NCI-H1694 (cell line): ENCODE results near the gene GPRASP2.
"Not testable (repeated sequence)": the region's sequence is repeated elsewhere in the genome, so short reads cannot be mapped to it uniquely, and the experiment has no call there.

Source experiments
- DNase-seq: peaks from one replicate; lab custom pipeline; 2025; lab: John Stamatoyannopoulos, UW

GPRASP2 gene

DNA sequence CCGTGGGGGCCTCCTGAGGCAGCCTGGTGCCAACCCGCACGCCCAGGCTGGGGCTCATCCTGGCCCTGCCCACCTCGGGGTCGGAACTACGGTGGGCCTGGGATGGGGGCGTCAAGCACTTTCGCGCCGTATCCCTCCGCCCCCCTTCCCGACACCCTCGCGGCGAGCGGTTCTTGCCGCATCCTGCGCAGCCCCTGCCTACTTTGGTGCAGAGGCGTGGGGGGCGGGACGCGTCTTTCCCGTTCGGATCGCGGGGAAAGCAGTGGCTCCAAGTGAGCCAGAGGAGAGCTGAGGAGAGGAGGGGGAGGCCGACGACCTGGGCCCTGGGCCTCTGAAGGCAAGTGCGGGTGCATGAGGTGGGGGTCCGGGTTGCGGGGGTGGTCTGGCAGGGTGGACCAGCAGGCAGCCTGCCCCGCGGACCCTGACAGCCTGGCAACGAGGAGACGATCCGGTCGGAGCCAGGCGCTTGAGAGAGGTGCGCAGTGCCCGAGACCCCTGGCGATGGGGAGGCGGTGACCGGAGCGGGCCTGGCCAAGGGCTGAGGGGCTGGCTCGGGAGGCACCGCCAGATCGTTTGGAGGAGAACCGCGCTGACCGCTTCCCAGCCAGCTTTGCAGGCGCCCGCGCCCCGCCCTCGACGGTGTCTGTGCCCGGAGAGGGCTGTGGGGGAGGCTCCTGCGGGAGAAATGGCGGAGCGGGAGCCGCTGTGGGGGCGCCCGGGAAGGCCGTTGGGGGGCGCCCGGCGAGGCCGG is at the start of gene GPRASP2:
GPRASP2 (plus strand) TSS at position 233 of the 751 bp plus-strand sequence. CDS start 2,422 bp downstream, outside the sequence.
- peak; percentile 18 for DNase-seq

GRCh38 chrX:102663820-102664219 is 48.4 kb upstream of the GPRASP2 start:
- DNase-seq = not testable (repeated sequence)

GRCh38 chrX:102667034-102667433 is 45.2 kb upstream of the GPRASP2 start:
- DNase-seq = not testable (repeated sequence)

- no peak for DNase-seq
Measured at GRCh38 chrX:102669526-102669925, 42.7 kb upstream of the GPRASP2 start.

DNA sequence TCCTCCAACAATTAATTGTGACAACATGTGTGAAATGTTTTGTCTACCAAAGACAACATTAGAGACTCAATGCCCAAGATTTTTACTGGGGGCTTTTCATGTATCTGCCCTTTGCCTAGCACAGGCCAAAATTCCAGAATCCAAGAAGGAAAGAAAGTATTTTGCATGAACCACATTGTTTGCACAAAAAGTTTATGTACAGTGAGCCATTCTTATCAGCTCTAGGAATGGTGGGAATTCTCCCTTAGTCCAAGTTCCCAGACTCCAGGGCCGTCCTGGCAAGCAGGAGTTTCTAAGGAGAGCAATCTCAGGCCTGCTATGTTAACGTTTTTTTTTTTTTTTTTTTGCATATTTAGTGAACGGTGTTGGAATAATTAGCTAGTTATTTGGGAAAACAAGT is 39.4 kb upstream of the GPRASP2 start:
- DNase-seq = no peak

GRCh38 chrX:102677479-102677878 is 34.8 kb upstream of the GPRASP2 start:
- DNase-seq = not testable (repeated sequence)

- DNase-seq = peak; percentile 4
Measured at GRCh38 chrX:102684772-102685520, 27.3 kb upstream of the GPRASP2 start.

DNA sequence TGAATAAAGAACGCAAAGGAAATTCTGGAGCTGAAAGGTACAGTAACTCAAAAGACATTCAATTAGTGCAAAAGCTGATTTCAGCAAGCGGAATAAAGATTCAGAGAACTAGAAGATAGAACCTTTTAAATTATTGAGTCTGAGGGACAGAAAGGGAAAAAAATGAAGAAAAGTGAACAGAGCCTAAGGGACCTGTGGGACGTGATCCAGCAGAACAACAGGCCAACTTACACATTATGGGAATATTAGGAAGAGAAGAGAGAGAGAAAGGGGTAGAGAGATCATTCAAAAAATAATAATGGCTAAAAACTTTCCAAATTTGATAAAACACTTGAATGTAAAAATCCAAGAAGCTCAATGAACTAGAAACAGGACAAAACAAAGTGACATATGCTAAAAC is 17.5 kb upstream of the GPRASP2 start:
- no peak for DNase-seq

- DNase-seq = no peak
Measured at GRCh38 chrX:102696306-102696705, 15.9 kb upstream of the GPRASP2 start.

- peak; percentile 69 for DNase-seq
Measured at GRCh38 chrX:102697494-102697893, 14.8 kb upstream of the GPRASP2 start.

GRCh38 chrX:102708900-102709299 is 3.3 kb upstream of the GPRASP2 start:
- no peak for DNase-seq

DNA sequence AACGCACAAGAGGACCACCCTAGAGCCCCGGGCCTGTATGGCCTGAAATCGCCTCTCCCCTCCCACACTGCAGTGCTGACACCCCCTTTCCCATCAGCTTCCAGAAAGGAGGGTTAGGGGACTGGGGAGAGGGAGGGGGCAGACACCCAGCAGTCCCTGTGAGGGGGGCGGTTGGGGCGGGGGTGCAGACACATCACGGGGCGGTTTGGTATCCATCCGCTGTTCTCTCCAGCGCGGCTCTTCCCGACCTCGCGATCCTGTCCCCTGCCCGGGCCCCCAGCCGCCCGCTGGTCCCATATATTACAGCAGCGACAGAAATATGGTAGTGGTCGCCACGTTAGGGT is 404 bp upstream of the GPRASP2 start:
- no peak for DNase-seq

DNA sequence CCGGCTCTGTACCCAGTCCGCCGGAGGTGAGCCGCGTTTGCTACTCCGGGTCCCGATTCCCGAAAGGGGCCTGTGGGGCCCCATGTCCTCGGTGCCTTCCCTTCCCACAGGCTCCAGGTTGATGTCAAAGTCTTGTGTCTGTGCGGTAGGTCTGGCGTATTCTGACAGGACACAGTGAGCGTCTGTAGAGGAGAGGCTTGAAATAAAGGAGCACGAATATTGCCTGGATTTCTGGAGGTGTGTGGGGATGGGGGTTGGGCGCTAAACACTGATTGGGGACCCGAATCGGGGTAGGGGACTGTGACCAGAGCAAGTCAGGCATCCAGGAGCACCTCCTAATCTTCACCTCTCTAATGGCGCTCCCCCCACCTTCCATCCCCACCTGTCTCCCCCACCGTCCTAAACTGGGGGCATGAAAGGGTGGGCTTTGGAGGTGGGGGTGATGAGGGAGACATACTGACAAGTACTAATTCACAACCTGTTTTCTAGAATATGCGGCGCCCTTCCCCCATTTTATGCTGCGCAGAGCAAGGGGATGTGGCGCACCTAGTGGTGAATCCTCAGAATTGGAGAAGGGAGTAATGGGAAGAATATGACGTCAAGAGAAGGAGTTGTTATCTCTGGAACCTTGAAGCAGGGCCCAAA is 855 bp downstream of the GPRASP2 start:
- DNase-seq = peak; percentile 13

DNA sequence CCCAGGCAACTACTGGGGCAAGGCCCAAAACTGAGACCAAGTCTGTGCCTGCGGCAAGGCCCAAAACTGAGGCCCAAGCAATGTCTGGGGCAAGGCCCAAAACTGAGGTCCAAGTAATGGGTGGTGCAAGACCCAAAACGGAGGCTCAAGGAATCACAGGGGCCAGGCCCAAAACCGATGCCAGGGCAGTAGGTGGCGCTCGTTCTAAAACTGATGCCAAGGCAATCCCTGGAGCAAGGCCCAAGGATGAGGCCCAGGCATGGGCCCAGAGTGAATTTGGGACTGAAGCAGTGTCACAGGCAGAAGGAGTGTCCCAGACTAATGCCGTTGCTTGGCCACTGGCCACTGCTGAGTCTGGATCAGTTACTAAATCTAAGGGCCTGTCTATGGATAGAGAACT is 2.7 kb downstream of the GPRASP2 start:
- no peak for DNase-seq

GRCh38 chrX:102715967-102716366 is 3.7 kb downstream of the GPRASP2 start:
- no peak for DNase-seq

- DNase-seq = peak; percentile 66
Measured at GRCh38 chrX:102720237-102721168, 8.3 kb downstream of the GPRASP2 start, which contains the start of gene GPRASP3. TSS of gene GPRASP3 (plus strand) at chrX:102720743. CDS start at chrX:102748996, 28,253 bp downstream.

DNA sequence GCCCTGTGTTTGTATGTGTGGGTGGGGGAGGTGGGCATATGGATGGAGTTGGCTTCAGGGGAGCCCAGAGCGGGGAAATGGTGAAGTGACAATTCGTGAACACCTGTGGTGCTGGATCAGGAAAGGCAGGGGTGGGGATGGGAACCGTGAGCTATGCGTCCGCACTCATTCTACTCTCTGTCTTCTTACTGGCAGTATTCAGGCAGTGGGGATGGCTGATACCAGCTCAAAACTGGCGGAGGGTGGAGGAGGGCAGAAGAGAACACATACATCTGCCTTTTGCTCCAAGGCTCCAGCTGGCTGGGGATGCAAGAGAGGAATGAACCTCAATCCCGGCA is 8.9 kb downstream of the GPRASP2 start:
- not testable (repeated sequence) for DNase-seq

DNA sequence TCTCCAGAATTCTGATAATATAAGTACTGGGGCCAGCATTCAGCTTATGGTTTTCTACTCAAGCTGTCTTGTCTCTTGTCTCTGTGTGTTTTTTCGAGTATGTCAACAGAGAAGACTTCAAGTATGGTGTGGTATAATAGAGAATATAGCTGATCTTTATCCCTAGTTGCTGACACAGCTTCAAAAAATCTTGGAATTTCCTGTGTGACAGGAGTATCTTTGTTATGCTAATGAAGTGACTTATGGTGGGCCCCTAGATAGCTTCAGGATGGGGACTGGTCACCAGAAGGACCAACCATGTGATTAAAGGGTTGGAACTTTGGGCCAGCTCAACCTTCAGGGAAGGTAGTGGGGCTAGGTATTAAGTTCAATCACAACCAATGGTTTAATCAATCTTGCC is 11.2 kb downstream of the GPRASP2 start:
- no peak for DNase-seq

DNA sequence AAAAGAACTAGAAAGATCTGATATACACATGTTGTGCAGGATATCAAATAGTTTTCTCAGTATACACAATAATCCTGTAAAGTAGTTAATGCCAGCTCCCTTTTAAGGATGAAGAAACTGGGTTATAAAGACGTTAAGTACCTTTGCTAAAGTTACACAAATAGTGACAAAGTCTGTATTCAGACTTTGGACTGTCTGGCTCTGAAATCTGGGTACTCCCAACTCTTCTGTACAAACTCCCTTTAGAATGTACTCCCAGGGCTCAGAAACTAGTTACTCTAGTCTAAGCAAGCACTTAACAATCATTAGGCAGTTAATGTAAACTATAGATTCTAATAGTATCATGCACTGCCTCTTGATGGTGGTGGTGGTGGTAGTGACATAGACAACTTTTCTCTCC is 15.5 kb downstream of the GPRASP2 start:
- DNase-seq = no peak

DNA sequence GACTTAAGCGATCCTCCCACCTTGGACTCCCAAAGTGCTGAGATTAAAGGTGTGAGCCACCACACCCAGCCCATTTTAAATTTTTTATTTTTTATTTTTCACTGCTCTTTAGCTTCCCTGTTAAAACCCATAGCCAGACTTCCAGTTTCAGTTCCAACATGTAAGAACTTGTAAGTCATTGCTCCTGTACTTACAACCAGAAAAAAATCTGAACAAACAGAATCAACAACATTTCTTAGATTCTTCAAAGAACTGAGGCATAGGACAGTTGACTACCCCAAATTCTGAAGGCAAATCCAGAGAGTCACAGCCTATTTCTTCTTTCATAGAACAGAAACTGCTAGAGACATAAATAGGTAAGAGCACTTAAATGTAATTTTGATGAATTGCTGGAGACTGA is 16.4 kb downstream of the GPRASP2 start:
- DNase-seq = no peak

- DNase-seq = no peak
Measured at GRCh38 chrX:102739657-102740056, 27.4 kb downstream of the GPRASP2 start.

GRCh38 chrX:102744307-102744706 is 32.1 kb downstream of the GPRASP2 start:
- no peak for DNase-seq
